GM12878 (cell line): ENCODE results near the gene OTULIN. TPM values are rescaled to one million over a fixed set of nuclear protein-coding genes. Genes with fewer than 3 reads are reported as not detected.

Experiments
- ATAC-seq: fragments of 200-7000 bp; cut with Tn5 transposase; 3 replicates; pipeline ENCODE4 v1.9.1; 2020; ENCODE audit warnings: mild to moderate bottlenecking, moderate library complexity
- BruUV-seq: library from RNA; stranded (reverse); fragments of 400-500 nt; replicated peaks from 2 replicates; lab custom pipeline; 2021; lab: Mats Ljungman, UMichigan
- CTCF ChIA-PET: fragments of 300-600 bp; sonication (Branson Sonifier 250); formaldehyde crosslinking; extraction: SDS; loops from one replicate; lab custom pipeline; 2021; ENCODE audit warnings: inconsistent platforms; lab: Yijun Ruan, JAX
- POLR2A ChIA-PET: fragments of 350-600 bp; formaldehyde crosslinking; extraction: SDS; loops from one replicate; lab custom pipeline; 2021; ENCODE audit warnings: inconsistent platforms; lab: Charles Lee
- RAD21 ChIA-PET: fragments of 300-600 bp; sonication (Branson Sonifier 250); formaldehyde crosslinking; loops from one replicate; lab custom pipeline; 2023; ENCODE audit warnings: antibody characterized with exemption; ENCODE audit not compliant: unreplicated experiment; lab: Charles Lee
- SMC1A ChIA-PET: fragments of 300-600 bp; sonication (Branson Sonifier 250); formaldehyde crosslinking; loops from one replicate; lab custom pipeline; 2023; ENCODE audit not compliant: unreplicated experiment, uncharacterized antibody; lab: Charles Lee
- DNase-seq: peaks from one replicate; pipeline ENCODE4 v3.0.0-alpha.2; 2011; ENCODE audit warnings: low read depth, low spot score
- FAIRE-seq: peaks from 3 replicates; lab custom pipeline; 2011; peaks lifted over from hg19 to GRCh38; lab: Jason Lieb, UNC
- H2AFZ ChIP-seq: 2 replicates; pipeline ENCODE4 v1.6.0; 2011; ENCODE audit warnings: low read depth, low read length, control low read depth; ENCODE audit not compliant: control insufficient read depth
- H3K27ac ChIP-seq: 2 replicates; pipeline ENCODE4 v1.5.1; 2011; ENCODE audit warnings: control low read depth; ENCODE audit not compliant: control insufficient read depth, insufficient read depth
- H3K27me3 ChIP-seq, 2 experiments: replicated peaks in 1 of 2; 2 replicates each; pipeline versions ENCODE4 v1.6.0 to v1.6.1; 2011; ENCODE audit warnings: low read length in 1 of 2; ENCODE audit not compliant: control insufficient read depth in 2 of 2, insufficient read depth in 2 of 2
- H3K36me3 ChIP-seq, 2 experiments: 2 replicates each; pipeline ENCODE4 v1.5.1; 2011; ENCODE audit warnings: low read length in 1 of 2; ENCODE audit not compliant: control insufficient read depth in 2 of 2, insufficient read depth in 2 of 2
- H3K4me1 ChIP-seq: 2 replicates; pipeline ENCODE4 v1.6.1; 2011; ENCODE audit warnings: mild to moderate bottlenecking, low read length, moderate library complexity, mixed read lengths; ENCODE audit not compliant: control insufficient read depth, insufficient read depth
- H3K4me2 ChIP-seq: 2 replicates; pipeline ENCODE4 v1.6.0; 2011; ENCODE audit warnings: control low read depth; ENCODE audit not compliant: control insufficient read depth, insufficient read depth
- H3K4me3 ChIP-seq: fragments of 200-600 bp; sonication (generic); 2 replicates; pipeline ENCODE4 v1.5.1; 2016
- H3K79me2 ChIP-seq: 2 replicates; pipeline ENCODE4 v1.6.0; 2011; ENCODE audit warnings: low read length; ENCODE audit not compliant: control insufficient read depth, insufficient read depth
- H3K9ac ChIP-seq: 2 replicates; pipeline ENCODE4 v1.8.0; 2011; ENCODE audit warnings: low read length, control low read depth, mixed read lengths; ENCODE audit not compliant: control insufficient read depth, insufficient read depth
- H3K9me3 ChIP-seq: replicated peaks from 3 replicates; pipeline ENCODE4 v1.5.1; 2011; ENCODE audit warnings: mild to moderate bottlenecking, low read length; ENCODE audit not compliant: control insufficient read depth, insufficient read depth
- H4K20me1 ChIP-seq: 2 replicates; pipeline ENCODE4 v1.6.0; 2011; ENCODE audit not compliant: control insufficient read depth, insufficient read depth
- IKZF2 ChIP-seq, 2 experiments: fragments of 450-650 bp; IDR thresholded peaks; 2 replicates each; pipeline ENCODE4 v1.6.1; 2017; ENCODE audit warnings: mild to moderate bottlenecking in 2 of 2, moderate library complexity in 2 of 2
- MYB ChIP-seq: fragments of 150-350 bp; IDR thresholded peaks from 2 replicates; pipeline ENCODE4 v1.6.1; 2014; ENCODE audit warnings: mild to moderate bottlenecking, low read depth, low read length, borderline replicate concordance
- RFX5 ChIP-seq: IDR thresholded peaks from 2 replicates; pipeline ENCODE4 v1.6.1; 2011; ENCODE audit warnings: low read depth, low read length, improper control_type of control experiment
- SREBF1 ChIP-seq: IDR thresholded peaks from 2 replicates; pipeline ENCODE4 v1.6.1; 2012; ENCODE audit warnings: mild to moderate bottlenecking, low read length
- WGBS: methylation state at CpG from one replicate; pipeline ENCODE4 v1.1.6; 2016; ENCODE audit warnings: low lambda C conversion rate; ENCODE audit not compliant: insufficient replicate concordance, insufficient coverage; ENCODE audit errors: missing lambda C conversion rate; 5-methylcytosine and 5-hydroxymethylcytosine counted together
- in situ Hi-C: fragments of 300-500 bp; cut with MboI; formaldehyde crosslinking; loops from 9 replicates; pipeline ENCODE4 v1.14.3; 2018; ENCODE audit warnings: mixed read lengths
- intact Hi-C: fragments of 100-400 bp; cut with micrococcal nuclease; formaldehyde crosslinking; loops from one replicate; pipeline ENCODE4 v1.14.2; 2022; ENCODE audit not compliant: unreplicated experiment
- polyA plus RNA-seq, 11 experiments: library from polyadenylated mRNA; depleted of rRNA in 4 of 11; unstranded in 6 of 11; stranded (reverse) in 5 of 11; fragments of >200 nt; fragmentation: Nextera tagmentation in 4 of 11; fragmentation: Illumina TruSeq in 1 of 11; extraction: Ambion mirVana in 4 of 11; extraction: Trizol in 1 of 11; gene quantifications; 1 replicate in 1 of 11; 2 replicates in 10 of 11; pipeline versions ENCODE4 v1.2.1 to v1.2.3, GENCODE V29; 2011 to 2016; ENCODE audit warnings: inconsistent platforms in 2 of 11, missing spikeins in 2 of 11, low read depth in 1 of 11
- total RNA-seq, 4 experiments: library from RNA; depleted of rRNA in 3 of 4; stranded (reverse); fragments of >200 nt in 3 of 4; fragmentation: Illumina TruSeq in 1 of 4; extraction: Trizol in 1 of 4; gene quantifications; 2 replicates each; pipeline versions ENCODE4 v1.2.1 to v1.2.3, GENCODE V29; 2013 to 2021
- TF ChIP-seq, protein P1 (sequence below): IDR thresholded peaks from 2 replicates; pipeline ENCODE4 v1.6.1; 2012; ENCODE audit warnings: low read length, inconsistent platforms

OTULIN gene
- total and polyA plus RNA-seq, 10 of the 15 experiments (the other 5 are each of a cell fraction or from before 2014, with no cell fraction given): 6.6 to 70.5 (median 28.7) TPM

GRCh38 chr5:14700478-14701436, 36.2 kb downstream of the OTULIN start:
- ChIA-PET RAD21 (no interaction called here), CTCF (interaction anchor here (1.3 kb wide), 1 partner anchor 15 kb away, joined by 3 read pairs; no protein-coding TSS in a partner anchor), POLR2A (no interaction called here), SMC1A (interaction anchor here (0.9 kb wide), 1 partner anchor 14 kb away, joined by 3 read pairs; no protein-coding TSS in a partner anchor)
- in situ Hi-C loops: loop anchor here (25.0 kb wide), 1 partner anchor 1762 kb away; the partner anchor contains the start of gene ZNF622
- BruUV-seq: no TSS peak
- TF ChIP-seq RFX5 (no peak), IKZF2 (IDR thresholded peaks at IDR 0.05) (no peak), SREBF1 (no peak), MYB (no peak)
- TF ChIP-seq, protein P1, sequence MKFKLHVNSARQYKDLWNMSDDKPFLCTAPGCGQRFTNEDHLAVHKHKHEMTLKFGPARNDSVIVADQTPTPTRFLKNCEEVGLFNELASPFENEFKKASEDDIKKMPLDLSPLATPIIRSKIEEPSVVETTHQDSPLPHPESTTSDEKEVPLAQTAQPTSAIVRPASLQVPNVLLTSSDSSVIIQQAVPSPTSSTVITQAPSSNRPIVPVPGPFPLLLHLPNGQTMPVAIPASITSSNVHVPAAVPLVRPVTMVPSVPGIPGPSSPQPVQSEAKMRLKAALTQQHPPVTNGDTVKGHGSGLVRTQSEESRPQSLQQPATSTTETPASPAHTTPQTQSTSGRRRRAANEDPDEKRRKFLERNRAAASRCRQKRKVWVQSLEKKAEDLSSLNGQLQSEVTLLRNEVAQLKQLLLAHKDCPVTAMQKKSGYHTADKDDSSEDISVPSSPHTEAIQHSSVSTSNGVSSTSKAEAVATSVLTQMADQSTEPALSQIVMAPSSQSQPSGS: no peak
- no peak for FAIRE-seq
- no peaks in the 10 kb centered on the region for H3K27me3 ChIP-seq
- intact Hi-C loops: no loop called here
- 70% methylated on average over 10 of the region's 13 CpGs for WGBS
- H3K9me3 ChIP-seq: no peaks in the 10 kb centered on the region
- no peak overlapping the region for H3K4me2 ChIP-seq
- H3K4me3 ChIP-seq: no peak overlapping the region
- no peak for DNase-seq
- H3K27ac ChIP-seq: no peak overlapping the region
- no peaks in the 10 kb centered on the region; the same call in 1 of the 2 replicates for H3K79me2 ChIP-seq
- peaks cover 25 to 47% of the 10 kb centered on the region in 2 experiments for H3K36me3 ChIP-seq
- no peaks in the 10 kb centered on the region for H3K4me1 ChIP-seq
- H4K20me1 ChIP-seq: no peaks in the 10 kb centered on the region; the same call in 1 of the 2 replicates
- H2AFZ ChIP-seq: no peak overlapping the region
- no peak overlapping the region for H3K9ac ChIP-seq
- ATAC-seq: no peak
